Measurements from ENCODE around the gene TBCA.

DNA sequence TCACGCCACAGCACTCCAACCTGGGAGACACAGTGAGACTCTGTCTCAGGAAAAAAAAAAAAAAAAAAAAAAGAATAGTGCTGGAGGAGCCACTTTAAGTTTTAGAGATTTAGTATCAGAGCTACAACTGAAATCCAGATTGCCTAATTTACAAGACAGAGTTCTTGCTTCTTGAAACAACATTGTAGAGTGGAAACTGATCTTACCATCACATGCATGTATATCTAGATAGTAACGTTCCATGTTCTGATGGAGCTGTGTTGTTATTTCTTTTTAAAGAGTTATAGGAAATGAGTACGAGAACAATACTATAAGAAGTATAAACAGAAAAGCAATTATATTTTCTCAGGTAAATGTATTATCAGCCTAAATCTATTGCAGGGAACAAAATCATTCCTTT is 48.9 kb downstream of the TBCA start:
- TF ChIP-seq, protein P1, sequence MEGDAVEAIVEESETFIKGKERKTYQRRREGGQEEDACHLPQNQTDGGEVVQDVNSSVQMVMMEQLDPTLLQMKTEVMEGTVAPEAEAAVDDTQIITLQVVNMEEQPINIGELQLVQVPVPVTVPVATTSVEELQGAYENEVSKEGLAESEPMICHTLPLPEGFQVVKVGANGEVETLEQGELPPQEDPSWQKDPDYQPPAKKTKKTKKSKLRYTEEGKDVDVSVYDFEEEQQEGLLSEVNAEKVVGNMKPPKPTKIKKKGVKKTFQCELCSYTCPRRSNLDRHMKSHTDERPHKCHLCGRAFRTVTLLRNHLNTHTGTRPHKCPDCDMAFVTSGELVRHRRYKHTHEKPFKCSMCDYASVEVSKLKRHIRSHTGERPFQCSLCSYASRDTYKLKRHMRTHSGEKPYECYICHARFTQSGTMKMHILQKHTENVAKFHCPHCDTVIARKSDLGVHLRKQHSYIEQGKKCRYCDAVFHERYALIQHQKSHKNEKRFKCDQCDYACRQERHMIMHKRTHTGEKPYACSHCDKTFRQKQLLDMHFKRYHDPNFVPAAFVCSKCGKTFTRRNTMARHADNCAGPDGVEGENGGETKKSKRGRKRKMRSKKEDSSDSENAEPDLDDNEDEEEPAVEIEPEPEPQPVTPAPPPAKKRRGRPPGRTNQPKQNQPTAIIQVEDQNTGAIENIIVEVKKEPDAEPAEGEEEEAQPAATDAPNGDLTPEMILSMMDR (conservative IDR thresholded peaks at IDR 0.05; ENCODE audit: low read length), result no peak
- TF ChIP-seq EZH2phosphoT487 (IDR thresholded peaks at IDR 0.05; ENCODE audit: borderline replicate concordance), result no peak
